PC-3 (cell line): ENCODE results near the gene STX1A.
"Not testable (repeated sequence)": the region's sequence is repeated elsewhere in the genome, so short reads cannot be mapped to it uniquely, and the experiment has no call there.

Experiments
- CTCF ChIP-seq: fragments of 300-600 bp; sonication (generic); conservative IDR thresholded peaks from 2 replicates; pipeline ENCODE4 v1.5.1; 2017; ENCODE audit warnings: antibody characterized with exemption, low read depth, mild to moderate bottlenecking, low read length
- EZH2 ChIP-seq: fragments of 300-600 bp; sonication (generic); IDR thresholded peaks from one replicate; pipeline ENCODE4 v1.6.1; 2017; ENCODE audit warnings: antibody characterized with exemption, mild to moderate bottlenecking, low read length; ENCODE audit not compliant: unreplicated experiment
- EZH2phosphoT487 ChIP-seq: fragments of 300-600 bp; sonication (generic); IDR thresholded peaks from 2 replicates; pipeline ENCODE4 v1.6.1; 2018; ENCODE audit warnings: mild to moderate bottlenecking, antibody characterized with exemption, low read length, borderline replicate concordance

GRCh38 chr7:73655309-73655708 lies 64.2 kb downstream of the STX1A start:
- not testable (repeated sequence) for TF ChIP-seq CTCF, EZH2, EZH2phosphoT487
